B cell (primary cell): Measurements from ENCODE around the gene CUTC. TPM values are rescaled to one million over a fixed set of nuclear protein-coding genes. Genes with fewer than 3 reads are reported as not detected.

ENCODE experiments used
- ATAC-seq: fragments of 200-7000 bp; cut with Tn5 transposase; one replicate; pipeline ENCODE4 v1.10.0; 2021; ENCODE audit warnings: low read depth, mild to moderate bottlenecking, moderate number of reproducible peaks, moderate library complexity
- CTCF ChIA-PET: fragments of 350-600 bp; sonication (Branson Sonifier 250); formaldehyde crosslinking; loops from one replicate; lab custom pipeline; 2021; ENCODE audit warnings: antibody characterized with exemption, inconsistent platforms; lab: Charles Lee
- POLR2A ChIA-PET: fragments of 350-600 bp; sonication (Branson Sonifier 250); formaldehyde crosslinking; loops from one replicate; lab custom pipeline; 2021; ENCODE audit warnings: antibody characterized with exemption; lab: Charles Lee
- DNase-seq: peaks from one replicate; pipeline ENCODE4 v3.0.0; 2013
- H2AFZ ChIP-seq: 2 replicates; pipeline ENCODE4 v1.6.1; 2012; ENCODE audit warnings: mild to moderate bottlenecking, low read depth, low read length; ENCODE audit not compliant: insufficient read depth, poor library complexity, severe bottlenecking
- H3K27ac ChIP-seq, 2 donors: 1 replicate in 1 of 2; 2 replicates in 1 of 2; pipeline ENCODE4 v1.5.1; 2012 to 2013; ENCODE audit warnings: low read length in 2 of 2, mild to moderate bottlenecking in 2 of 2, moderate library complexity in 1 of 2
- H3K27me3 ChIP-seq, 4 experiments: fragments of 200-600 bp in 1 of 4; sonication (generic) in 1 of 4; replicated peaks in 1 of 4; 1 replicate in 2 of 4; 2 replicates in 2 of 4; pipeline versions ENCODE4 v1.6.1 to v1.7.0; 2013 to 2016; ENCODE audit warnings: low read length in 3 of 4, mild to moderate bottlenecking in 2 of 4, mixed read lengths in 1 of 4, moderate library complexity in 1 of 4; ENCODE audit not compliant: insufficient read depth in 4 of 4, control insufficient read depth in 3 of 4; ENCODE audit errors: control extremely low read depth in 1 of 4
- H3K36me3 ChIP-seq, 2 experiments: replicated peaks in 1 of 2; 1 replicate in 1 of 2; 2 replicates in 1 of 2; pipeline versions ENCODE4 v1.6.1 to v1.7.1; 2013; ENCODE audit warnings: low read length in 1 of 2; ENCODE audit not compliant: insufficient read depth in 2 of 2, control insufficient read depth in 1 of 2; ENCODE audit errors: control extremely low read depth in 1 of 2, extremely low read depth in 1 of 2
- H3K4me1 ChIP-seq, 2 donors: fragments of 200-600 bp in 1 of 2; sonication (generic) in 1 of 2; 1 replicate in 1 of 2; 2 replicates in 1 of 2; pipeline versions ENCODE4 v1.5.1 to v1.6.1; 2013 to 2017; ENCODE audit warnings: low read length in 2 of 2; ENCODE audit not compliant: control insufficient read depth in 2 of 2, insufficient read depth in 2 of 2
- H3K4me2 ChIP-seq: replicated peaks from 2 replicates; pipeline ENCODE3; 2012; ENCODE audit warnings: mild to moderate bottlenecking, low read depth, low read length; ENCODE audit not compliant: poor library complexity, severe bottlenecking
- H3K4me3 ChIP-seq, 5 experiments: fragments of 200-600 bp in 1 of 5; sonication (generic) in 1 of 5; 1 replicate in 3 of 5; 2 replicates in 2 of 5; pipeline versions ENCODE4 v1.5.1 to v1.7.0; 2011 to 2016; ENCODE audit warnings: low read length in 4 of 5, mild to moderate bottlenecking in 4 of 5, low read depth in 2 of 5, control low read depth in 1 of 5, moderate library complexity in 1 of 5; ENCODE audit not compliant: insufficient read depth in 1 of 5; ENCODE audit errors: control extremely low read depth in 1 of 5, extremely low read depth in 1 of 5
- H3K79me2 ChIP-seq: fragments of 200-600 bp; sonication (generic); one replicate; pipeline ENCODE4 v1.6.0; 2016; ENCODE audit warnings: low read length; ENCODE audit not compliant: control insufficient read depth, insufficient read depth
- H3K9ac ChIP-seq: fragments of 200-600 bp; sonication (generic); 2 replicates; pipeline ENCODE4 v1.6.1; 2017; ENCODE audit warnings: mild to moderate bottlenecking, low read length, moderate library complexity
- H3K9me3 ChIP-seq, 3 donors: one replicate each; pipeline versions ENCODE4 v1.6.1 to v1.7.1; 2013; ENCODE audit warnings: low read length in 2 of 3; ENCODE audit not compliant: control insufficient read depth in 2 of 3, insufficient read depth in 1 of 3; ENCODE audit errors: control extremely low read depth in 1 of 3
- H4K20me1 ChIP-seq: 2 replicates; pipeline ENCODE4 v1.6.0; 2012; ENCODE audit warnings: mild to moderate bottlenecking, low read length; ENCODE audit not compliant: insufficient read depth, control insufficient read depth, poor library complexity, severe bottlenecking
- H3K27ac Mint-ChIP-seq: one replicate; pipeline ENCODE4 v1.8.0; 2021; ENCODE audit warnings: mixed read lengths
- H3K27me3 Mint-ChIP-seq: one replicate; pipeline ENCODE4 v1.8.0; 2021; ENCODE audit warnings: mixed read lengths
- H3K4me1 Mint-ChIP-seq: one replicate; pipeline ENCODE4 v1.8.0; 2021; ENCODE audit warnings: mixed read lengths
- H3K4me3 Mint-ChIP-seq: one replicate; pipeline ENCODE4 v1.8.0; 2021; ENCODE audit warnings: mixed read lengths
- H3K9me3 Mint-ChIP-seq: one replicate; pipeline ENCODE4 v1.8.0; 2022; ENCODE audit warnings: mixed read lengths; ENCODE audit not compliant: insufficient read depth
- CTCF ChIP-seq: fragments of 200-600 bp; IDR thresholded peaks from one replicate; pipeline ENCODE4 v1.8.0; 2022; ENCODE audit warnings: antibody characterized with exemption, mild to moderate bottlenecking
- EZH2 ChIP-seq: IDR thresholded peaks from 2 replicates; pipeline ENCODE4 v1.6.1; 2012; ENCODE audit warnings: borderline replicate concordance, low read depth, mild to moderate bottlenecking, moderate library complexity, low read length; ENCODE audit not compliant: insufficient read depth, poor library complexity, severe bottlenecking
- WGBS: methylation state at CpG from one replicate; pipeline ENCODE4 v1.1.5; 2013; ENCODE audit warnings: missing lambda C conversion rate; ENCODE audit not compliant: insufficient coverage; 5-methylcytosine and 5-hydroxymethylcytosine counted together
- intact Hi-C: fragments of 100-400 bp; cut with micrococcal nuclease; formaldehyde crosslinking; loops from one replicate; pipeline ENCODE4 v1.10.0; 2022
- polyA plus RNA-seq: library from polyadenylated mRNA; depleted of rRNA; stranded (reverse); fragments of >200 nt; gene quantifications from 2 replicates; pipeline ENCODE4 v1.2.3, GENCODE V29; 2012
- total RNA-seq, 2 donors: library from RNA; stranded (reverse); fragments of 120-200 nt in 1 of 2; gene quantifications; 1 replicate in 1 of 2; 2 replicates in 1 of 2; pipeline versions ENCODE4 v1.2.3 to v1.2.4, GENCODE V29; 2013 to 2022

The CUTC gene
- total and polyA plus RNA-seq, 2 donors (not counting 1 experiment from before 2014, with no cell fraction given), result 22.8 to 33.3 TPM

- Histone ChIP-seq H3K27me3 (no peaks in the 10 kb centered on the region), H3K9me3 (no peaks in the 10 kb centered on the region), H3K27ac (no peak overlapping the region), H3K79me2 (no peaks in the 10 kb centered on the region), H2AFZ (no peak overlapping the region), H3K36me3 (peaks cover 20 to 47% of the 10 kb centered on the region in 2 experiments), H3K9ac (no peak overlapping the region), H3K4me2 (no peak overlapping the region), H3K4me3 (no peak overlapping the region), H4K20me1 (no peaks in the 10 kb centered on the region), H3K4me1 (no peaks in the 10 kb centered on the region)
- no peaks in the 10 kb centered on the region for H3K9me3 Mint-ChIP-seq
- H3K27ac Mint-ChIP-seq, result no peak overlapping the region
- DNase-seq, result no peak
- no peaks in the 10 kb centered on the region for H3K27me3 Mint-ChIP-seq
- no peaks in the 10 kb centered on the region for H3K4me1 Mint-ChIP-seq
- intact Hi-C loops, result loop anchor here (5.0 kb wide), 1 partner anchor 92 kb away; the partner anchor contains the start of gene SLC25A28
- WGBS, result 100% methylated on average over 5 of the region's 5 CpGs
- no peak for ATAC-seq
- H3K4me3 Mint-ChIP-seq, result no peak overlapping the region
- TF ChIP-seq EZH2 (no peak), CTCF (no peak)
- CTCF ChIA-PET, result interaction anchor here (0.7 to 4.6 kb wide), 8 partner anchors 12 to 326 kb away, joined by 3 to 28 read pairs (median 4); no protein-coding TSS in a partner anchor
- POLR2A ChIA-PET, result no interaction called here
These were observed 17.6 kb upstream of the CUTC start for GRCh38 chr10:99714446-99714845.

GRCh38 chr10:99720387-99720786, 11.6 kb upstream of the CUTC start:
- H3K9ac ChIP-seq, result no peak overlapping the region
- no peak overlapping the region for H3K27ac ChIP-seq
- WGBS, result no CpG with 5 or more reads among the region's 2 CpGs
- ATAC-seq (no peak), DNase-seq (no peak)
- H3K27me3 ChIP-seq, result no peaks in the 10 kb centered on the region
- peaks cover 10 to 78% of the 10 kb centered on the region in 2 experiments for H3K36me3 ChIP-seq
- no peaks in the 10 kb centered on the region for H4K20me1 ChIP-seq
- intact Hi-C loops, result no loop called here
- no peaks in the 10 kb centered on the region for H3K79me2 ChIP-seq
- H2AFZ ChIP-seq, result no peak overlapping the region
- Mint-ChIP-seq H3K4me3 (no peak overlapping the region), H3K27ac (no peak overlapping the region), H3K9me3 (no peaks in the 10 kb centered on the region), H3K4me1 (no peaks in the 10 kb centered on the region), H3K27me3 (no peaks in the 10 kb centered on the region)
- no peak for TF ChIP-seq EZH2
- TF ChIP-seq CTCF, result no peak
- ChIA-PET POLR2A (no interaction called here), CTCF (interaction anchor here (0.6 kb wide), 1 partner anchor 261 kb away, joined by 4 read pairs; no protein-coding TSS in a partner anchor)
- no peak overlapping the region for H3K4me3 ChIP-seq
- no peak overlapping the region for H3K4me2 ChIP-seq
- no peaks in the 10 kb centered on the region for H3K9me3 ChIP-seq
- no peaks in the 10 kb centered on the region for H3K4me1 ChIP-seq
